NCI-H2107 treated with DMSO at 0.1 percent for 48 hours (cell line): ENCODE data around the gene RASA3.
A peak's percentile ranks its signal among the peaks of the same experiment; 100 is the strongest.

Experiments used
- DNase-seq: peaks from one replicate; lab custom pipeline; 2025; ENCODE audit not compliant: unreplicated experiment; lab: John Stamatoyannopoulos, UW

The RASA3 gene

GRCh38 chr13:114038900-114039299 is 93.5 kb downstream of the RASA3 start:
- DNase-seq, result no peak

- no peak for DNase-seq
These were observed 94.2 kb downstream of the RASA3 start for GRCh38 chr13:114038211-114038613.

GRCh38 chr13:114037674-114038073 is 94.7 kb downstream of the RASA3 start:
- no peak for DNase-seq

GRCh38 chr13:114035583-114036531 is 96.6 kb downstream of the RASA3 start:
- DNase-seq, result peak; percentile 6

- no peak for DNase-seq
These were observed 97.2 kb downstream of the RASA3 start for GRCh38 chr13:114035186-114035582.

- no peak for DNase-seq
These were observed 97.9 kb downstream of the RASA3 start for GRCh38 chr13:114034481-114034891.

GRCh38 chr13:114033541-114034315 is 98.7 kb downstream of the RASA3 start:
- DNase-seq, result no peak

- DNase-seq, result no peak
These were observed 100.2 kb downstream of the RASA3 start for GRCh38 chr13:114032126-114032799.

GRCh38 chr13:114031631-114032030 is 100.8 kb downstream of the RASA3 start:
- no peak for DNase-seq

GRCh38 chr13:114030666-114031610 is 101.5 kb downstream of the RASA3 start:
- no peak for DNase-seq

- no peak for DNase-seq
These were observed 102.4 kb downstream of the RASA3 start for GRCh38 chr13:114029866-114030625.

GRCh38 chr13:114027826-114028225 is 104.6 kb downstream of the RASA3 start:
- no peak for DNase-seq

- DNase-seq, result no peak
These were observed 105.2 kb downstream of the RASA3 start for GRCh38 chr13:114027046-114027715.

GRCh38 chr13:114026481-114026880 is 105.9 kb downstream of the RASA3 start:
- DNase-seq, result no peak

GRCh38 chr13:114025714-114026431 is 106.5 kb downstream of the RASA3 start:
- peak; percentile 38 for DNase-seq

- DNase-seq, result no peak
These were observed 107.1 kb downstream of the RASA3 start for GRCh38 chr13:114025405-114025713.

- DNase-seq, result no peak
These were observed 107.6 kb downstream of the RASA3 start for GRCh38 chr13:114024603-114025404.
